Stimulated activated CD4-positive, alpha-beta T cell treated with anti-CD3 and anti-CD28 coated beads, Interleukin-12 subunit alpha, Interleukin-12 subunit beta, amount 100 ng/mL, for 48 hours (primary cell): ENCODE measurements around the gene ACR.

Experiments used
- DNase-seq, 3 donors: peaks; one replicate each; pipeline ENCODE4 v3.0.0-alpha.2; 2020; ENCODE audit warnings: low read depth in 2 of 3, low spot score in 1 of 3

The ACR gene

GRCh38 chr22:50737728-50738648, at the start of gene ACR:
ACR (plus strand) TSS chr22:50738204; CDS start chr22:50738236, 32 bp downstream.
- no peak for DNase-seq

- DNase-seq = no peak
Measured at GRCh38 chr22:50688448-50688847, 49.6 kb upstream of the ACR start.

- peak in 2 of 3 donors; percentile 19 to 25 for DNase-seq
Measured at GRCh38 chr22:50691521-50691920, 46.5 kb upstream of the ACR start.

- no peak for DNase-seq
Measured at GRCh38 chr22:50693462-50693861, 44.5 kb upstream of the ACR start.

GRCh38 chr22:50694099-50694605, 43.9 kb upstream of the ACR start:
- no peak for DNase-seq

GRCh38 chr22:50694766-50695420, 43.1 kb upstream of the ACR start:
- DNase-seq = no peak

- no peak for DNase-seq
Measured at GRCh38 chr22:50695421-50696250, 42.4 kb upstream of the ACR start.

- no peak for DNase-seq
Measured at GRCh38 chr22:50696251-50696798, 41.7 kb upstream of the ACR start.

GRCh38 chr22:50696799-50697561, 41.0 kb upstream of the ACR start:
- no peak for DNase-seq

- no peak for DNase-seq
Measured at GRCh38 chr22:50697667-50698506, 40.1 kb upstream of the ACR start.

GRCh38 chr22:50698546-50698945, 39.5 kb upstream of the ACR start:
- no peak for DNase-seq

- no peak for DNase-seq
Measured at GRCh38 chr22:50699001-50699755, 38.8 kb upstream of the ACR start.

- DNase-seq = no peak
Measured at GRCh38 chr22:50699756-50700386, 38.1 kb upstream of the ACR start.

GRCh38 chr22:50700387-50701075, 37.5 kb upstream of the ACR start:
- DNase-seq = no peak

- DNase-seq = no peak
Measured at GRCh38 chr22:50701076-50701419, 37.0 kb upstream of the ACR start.

- no peak for DNase-seq
Measured at GRCh38 chr22:50701428-50702154, 36.4 kb upstream of the ACR start.

- no peak for DNase-seq
Measured at GRCh38 chr22:50702261-50702671, 35.7 kb upstream of the ACR start.
